HG02588 (cell line): ENCODE results near the gene MEGF9.

Experiments
- ATAC-seq: cut with Tn5 transposase; IDR thresholded peaks from one replicate; pipeline ENCODE4 v1.9.1; 2021; ENCODE audit warnings: mild to moderate bottlenecking, moderate library complexity; ENCODE audit not compliant: unreplicated experiment

The MEGF9 gene

GRCh38 chr9:120628207-120628924, 85.9 kb downstream of the MEGF9 start:
- no peak for ATAC-seq

DNA sequence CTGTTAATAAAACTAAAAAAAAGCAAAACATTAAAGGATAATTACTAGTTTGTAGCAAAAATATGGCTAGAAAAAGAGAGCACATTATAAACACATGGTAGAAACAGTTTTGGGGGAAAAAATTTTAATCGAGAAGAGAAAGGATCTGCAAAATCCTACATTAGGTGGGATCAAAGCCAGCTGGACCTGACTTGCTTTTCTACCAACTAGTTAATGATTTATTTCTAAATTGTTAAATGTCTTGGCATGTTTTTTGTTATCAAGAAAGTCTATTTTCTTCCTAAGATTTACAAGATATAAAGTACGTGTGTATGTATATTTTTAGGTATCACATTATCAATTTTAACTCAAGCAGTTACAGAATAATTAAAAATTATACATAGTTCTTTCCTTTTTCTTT, 87.2 kb downstream of the MEGF9 start:
- no peak for ATAC-seq

GRCh38 chr9:120626512-120626911, 87.8 kb downstream of the MEGF9 start:
- ATAC-seq = no peak

GRCh38 chr9:120625222-120625621, 89.0 kb downstream of the MEGF9 start:
- ATAC-seq = no peak

DNA sequence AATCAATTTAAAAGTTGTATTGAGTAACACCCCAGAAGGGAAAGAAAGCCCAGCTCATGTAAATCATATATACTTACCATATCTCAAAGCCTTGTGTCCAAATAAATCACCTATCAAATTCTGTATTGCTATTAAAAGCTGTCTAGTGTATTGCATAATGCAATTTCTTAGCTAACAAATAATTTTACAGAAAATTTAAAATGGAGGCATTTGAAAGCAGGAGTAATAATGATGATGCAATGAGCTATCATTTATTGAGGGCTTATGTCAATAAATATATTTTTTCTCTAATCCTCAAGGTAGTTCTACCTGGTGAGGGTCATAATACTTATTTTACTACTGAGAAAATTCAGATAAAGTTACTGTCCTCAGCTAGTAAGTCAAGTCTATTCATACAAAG, 91.5 kb downstream of the MEGF9 start:
- ATAC-seq = no peak

DNA sequence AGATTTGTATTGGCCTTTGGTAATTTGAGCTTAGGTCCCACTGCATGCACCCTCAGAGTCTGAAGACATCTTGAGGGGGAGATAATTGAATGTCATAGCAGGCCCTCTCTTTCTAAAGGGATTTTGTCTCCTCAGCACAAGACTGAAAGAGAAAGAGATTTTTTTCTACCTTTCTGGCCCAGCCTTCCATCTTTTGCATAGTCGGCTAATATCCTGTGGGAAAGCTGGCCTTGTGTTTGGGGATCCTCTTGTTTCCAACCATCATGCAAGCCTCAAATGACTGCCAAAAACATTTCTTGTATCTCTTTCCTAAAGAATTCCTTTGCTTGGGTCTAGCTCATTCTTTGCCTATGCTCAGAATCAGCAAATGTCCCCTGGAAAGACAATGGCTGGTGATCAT, 92.3 kb downstream of the MEGF9 start:
- ATAC-seq = no peak

DNA sequence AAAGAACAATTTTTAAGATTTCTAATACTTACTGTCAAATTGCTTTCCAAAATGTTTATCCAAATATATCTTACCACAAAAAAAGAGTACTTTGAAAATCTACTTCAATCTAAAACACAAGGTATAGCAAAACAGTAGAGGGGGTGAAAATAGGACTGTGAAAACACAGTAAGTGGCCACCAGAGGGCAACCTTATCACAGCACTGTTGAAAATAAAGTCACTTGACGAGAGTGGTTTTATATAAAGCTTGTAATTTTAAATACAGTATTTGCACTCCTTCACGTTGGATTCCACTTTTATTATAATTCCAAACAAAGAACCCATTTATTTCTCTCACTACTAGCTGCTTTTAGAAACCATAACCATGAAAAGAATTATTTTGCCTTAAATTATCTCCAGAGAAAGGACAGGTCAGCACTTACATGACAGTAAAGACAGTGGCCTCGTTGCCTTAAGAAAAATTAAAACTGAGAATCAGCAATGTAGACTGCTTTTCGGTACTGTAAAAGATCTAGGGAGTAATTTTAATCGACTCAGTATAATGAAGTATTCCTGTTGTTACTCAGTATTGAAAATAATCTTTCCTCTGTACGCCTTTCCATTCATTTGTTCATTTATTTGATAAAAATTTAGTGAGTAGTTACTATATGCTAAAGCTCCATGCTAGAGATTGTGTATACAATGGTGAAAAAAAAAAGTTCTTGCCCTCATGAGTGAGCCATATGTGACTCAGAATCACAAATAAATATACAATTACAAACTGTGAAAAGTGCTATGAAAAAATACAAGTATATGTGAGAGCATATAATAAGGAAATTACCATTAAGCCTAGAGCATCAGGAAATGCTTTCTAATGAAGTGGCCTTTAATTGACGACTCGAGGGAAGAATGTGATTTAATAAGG, 94.3 kb downstream of the MEGF9 start:
- no peak for ATAC-seq

DNA sequence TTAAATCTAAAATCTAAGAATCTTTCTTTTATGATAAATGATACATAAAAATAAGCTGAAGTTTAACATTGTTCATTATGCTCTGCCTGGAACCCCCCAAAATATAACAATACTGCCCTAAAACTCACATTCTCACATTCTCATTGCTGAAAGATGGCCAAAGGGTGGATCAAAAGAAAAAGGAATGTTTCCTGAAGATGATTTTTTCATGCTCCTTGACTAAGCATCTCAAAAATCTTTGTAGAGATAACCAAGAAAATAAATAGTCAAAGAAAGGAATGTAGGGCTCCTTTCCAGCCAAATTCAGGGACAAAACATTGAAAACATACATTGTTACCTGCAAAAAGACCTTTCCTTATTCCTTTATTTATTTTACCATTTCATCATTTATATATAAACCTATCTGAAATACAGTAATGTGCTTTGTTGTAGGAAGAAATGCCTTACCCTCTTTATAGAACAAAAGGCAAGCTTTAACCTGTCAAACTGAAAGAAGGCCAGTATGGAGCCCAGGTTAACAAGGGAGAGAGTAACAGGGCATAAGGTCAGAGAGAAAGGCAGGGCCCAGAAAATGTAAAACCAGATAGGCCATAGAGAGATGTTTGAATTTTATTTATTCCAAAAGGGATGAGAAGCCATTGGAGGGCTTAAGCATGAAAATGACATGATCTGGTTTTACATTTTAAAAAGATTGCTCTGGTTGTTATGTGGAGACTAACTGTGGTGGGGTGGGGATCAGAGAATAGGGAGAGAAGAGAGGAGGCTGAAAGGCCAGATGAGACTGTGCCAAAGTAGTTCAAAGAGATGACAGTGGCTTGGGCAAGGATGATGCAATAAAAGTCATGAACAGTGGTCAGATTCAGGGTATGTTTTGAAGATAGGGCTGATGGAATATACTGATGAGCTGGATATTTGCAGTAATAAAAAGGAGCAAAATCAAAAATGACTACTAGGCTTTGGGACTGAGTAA, 97.0 kb downstream of the MEGF9 start:
- ATAC-seq = no peak

DNA sequence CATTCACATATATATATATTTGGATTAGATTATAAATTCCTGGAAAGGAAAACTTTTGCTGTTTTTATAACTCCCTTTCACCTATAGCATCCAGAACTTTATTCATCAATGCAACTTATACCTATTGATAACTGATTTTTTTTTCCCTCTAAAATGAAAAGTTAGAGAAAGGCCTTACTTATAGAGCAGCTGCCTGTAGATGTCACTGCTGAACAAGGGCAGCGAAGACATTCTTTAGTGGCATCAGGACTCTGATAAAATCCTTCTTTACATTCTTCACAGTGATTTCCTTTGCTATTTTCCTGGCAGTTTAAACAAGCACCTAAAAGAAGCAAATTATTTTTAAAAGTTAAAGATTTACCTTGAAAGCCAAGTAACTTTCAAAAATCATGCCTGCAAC, 102.1 kb downstream of the MEGF9 start:
- ATAC-seq = no peak

GRCh38 chr9:120611690-120612068, 102.6 kb downstream of the MEGF9 start:
- no peak for ATAC-seq

- no peak for ATAC-seq
Measured at GRCh38 chr9:120610975-120611689, 103.1 kb downstream of the MEGF9 start.

DNA sequence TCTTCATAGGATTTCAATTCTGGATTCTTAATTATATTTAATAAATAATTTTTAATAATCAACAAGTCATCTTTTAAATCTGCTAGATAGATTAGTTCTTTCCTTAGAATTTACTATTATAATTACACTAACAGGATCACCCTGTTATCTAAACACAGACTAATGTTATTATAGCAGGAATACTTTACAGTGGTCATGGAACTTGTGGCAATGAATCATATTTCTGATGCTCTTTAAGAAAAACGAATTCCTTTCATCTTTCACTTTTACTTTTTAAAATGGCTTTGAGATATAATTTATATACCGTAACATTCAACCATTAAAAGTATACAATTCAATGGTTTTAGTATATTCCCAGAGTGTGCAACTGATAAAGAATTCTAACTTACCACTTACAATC, 104.6 kb downstream of the MEGF9 start:
- no peak for ATAC-seq

DNA sequence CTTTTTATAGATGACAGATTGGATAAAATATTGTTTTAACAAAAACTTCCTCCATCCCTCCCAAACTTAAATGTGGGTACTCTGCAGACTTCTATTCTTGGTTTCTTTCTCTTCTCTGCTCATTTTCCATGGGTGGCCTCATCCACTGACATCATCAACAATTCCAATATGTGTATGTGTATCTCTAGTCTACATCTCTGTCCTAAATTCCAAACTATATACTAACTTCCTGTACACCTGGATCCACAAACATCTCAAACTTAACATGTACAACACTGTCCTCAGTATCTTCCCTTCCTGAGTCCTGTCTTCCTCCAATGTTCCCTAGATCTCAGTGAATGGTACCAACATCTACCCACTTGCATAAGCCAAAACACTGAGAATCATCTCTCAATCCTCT, 105.8 kb downstream of the MEGF9 start:
- no peak for ATAC-seq

DNA sequence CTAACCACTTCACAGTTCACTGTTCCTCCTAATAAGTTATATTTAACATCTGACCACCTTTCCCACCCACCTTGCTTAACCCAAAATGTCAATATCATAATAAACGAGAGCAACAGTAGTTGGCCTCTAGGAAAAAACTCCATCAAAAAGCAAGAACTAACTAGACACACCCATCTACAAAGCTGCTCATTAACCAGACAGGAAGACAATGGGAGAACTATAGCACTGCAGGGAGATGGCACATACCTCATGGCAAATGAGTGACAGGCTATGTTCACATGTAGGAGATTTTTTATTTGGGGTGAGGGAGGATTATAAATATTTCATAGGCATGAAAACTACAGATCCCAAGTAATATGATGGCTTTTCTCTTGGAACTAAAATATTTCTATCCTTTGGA, 110.7 kb downstream of the MEGF9 start:
- no peak for ATAC-seq

DNA sequence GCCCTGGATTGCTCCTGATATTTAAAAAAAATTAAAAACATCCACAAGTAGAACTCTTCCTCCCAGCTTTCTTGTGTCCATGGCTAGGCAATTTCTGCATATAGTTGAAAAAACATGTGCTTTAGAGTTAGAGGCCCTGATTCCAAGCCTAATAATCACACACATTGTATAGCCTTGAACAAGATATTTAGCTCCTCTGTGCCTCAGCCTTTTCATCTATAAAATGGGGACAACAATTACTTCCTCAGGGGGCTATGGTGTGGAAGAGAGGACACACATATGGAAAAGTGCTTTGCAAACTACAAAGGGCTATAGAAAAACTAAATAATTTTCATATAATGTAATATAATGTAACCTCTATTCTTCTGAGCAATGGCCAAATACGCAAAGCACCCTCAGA, 111.3 kb downstream of the MEGF9 start:
- no peak for ATAC-seq

DNA sequence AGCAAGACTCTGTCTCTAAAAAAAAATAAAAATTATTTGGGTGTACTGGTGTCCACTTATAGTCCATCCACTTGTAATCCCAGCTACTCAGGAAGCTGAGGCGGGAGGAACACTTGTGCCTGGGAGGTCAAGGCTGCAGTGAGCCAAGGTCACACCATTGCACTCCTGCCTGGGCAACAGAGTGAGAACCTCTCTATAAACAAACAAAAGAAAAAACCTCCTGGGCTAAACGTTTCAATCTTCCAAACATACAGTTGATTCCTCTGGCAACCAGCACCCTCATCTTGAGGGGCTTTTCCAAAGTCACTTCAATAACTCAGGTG, 120.4 kb downstream of the MEGF9 start:
- no peak for ATAC-seq

DNA sequence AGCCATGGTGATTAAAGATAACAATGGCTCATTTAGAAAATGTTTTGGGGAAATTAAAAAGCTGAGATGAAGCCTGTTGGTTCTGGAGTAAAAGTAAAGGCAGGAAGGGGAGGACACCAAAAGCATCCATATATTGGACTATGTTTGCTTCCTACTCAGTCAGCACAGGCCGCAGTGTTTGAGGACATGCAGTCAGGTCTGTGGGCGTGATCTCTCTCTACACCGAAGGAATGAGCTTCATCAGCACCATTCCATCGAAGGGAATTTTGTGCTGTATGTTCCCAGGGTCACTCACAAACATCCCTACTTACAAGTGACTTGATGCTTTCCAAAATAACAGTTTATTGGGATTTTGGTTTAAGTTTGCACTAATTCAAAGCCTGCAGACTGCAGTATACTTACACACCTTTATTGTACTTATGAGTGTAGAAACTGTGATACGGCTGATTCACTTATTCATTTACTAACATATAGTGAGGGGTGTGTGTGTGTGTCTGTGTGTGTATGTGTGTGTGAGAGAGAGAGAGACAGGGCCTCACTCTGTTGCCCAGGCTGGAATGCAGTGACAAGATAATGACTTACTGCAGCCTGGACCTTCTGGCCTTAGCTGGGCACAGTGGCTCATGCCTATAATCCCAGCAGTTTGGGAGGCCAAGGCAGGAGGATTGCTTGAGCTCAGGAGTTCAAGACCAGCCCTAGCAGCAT, 120.9 kb downstream of the MEGF9 start:
- no peak for ATAC-seq

GRCh38 chr9:120592210-120592609, 122.1 kb downstream of the MEGF9 start:
- no peak for ATAC-seq

DNA sequence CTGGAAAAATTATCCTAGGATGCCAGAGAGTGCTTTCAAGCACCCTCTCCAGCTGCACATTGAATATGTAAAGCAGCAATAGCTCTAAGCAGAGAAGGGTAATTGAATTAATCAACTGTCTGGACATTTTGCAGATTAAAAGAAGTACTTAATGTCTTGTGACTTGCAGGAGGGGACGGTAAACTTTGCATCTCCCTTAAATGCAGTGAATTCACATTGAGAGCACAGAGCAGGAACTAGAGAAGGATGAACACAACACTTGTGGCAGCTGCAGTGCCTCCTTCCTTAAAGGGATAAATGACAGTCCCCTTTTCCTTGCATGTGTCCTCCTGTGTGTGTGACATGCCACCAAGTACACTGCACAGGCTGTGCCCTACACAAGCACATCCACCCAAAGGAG, 126.9 kb downstream of the MEGF9 start:
- no peak for ATAC-seq

- ATAC-seq = no peak
Measured at GRCh38 chr9:120583958-120584369, 130.3 kb downstream of the MEGF9 start.
